Measurements from ENCODE around the gene CPT1A. TPM values are rescaled to one million over a fixed set of nuclear protein-coding genes. Genes with fewer than 3 reads are reported as not detected.

The CPT1A gene
- total RNA-seq, 1 donor from 2014 or later = 4.1 TPM

GRCh38 chr11:68812526-68812925 is 29.2 kb downstream of the CPT1A start:
- Mint-ChIP-seq H3K4me1 (ENCODE audit: low read depth, unreplicated experiment) (no peaks in the 10 kb centered on the region), H3K27ac (ENCODE audit: unreplicated experiment) (no peak overlapping the region), H3K9me3 (ENCODE audit: unreplicated experiment) (peaks cover 3% of the 10 kb centered on the region), H3K4me3 (ENCODE audit: unreplicated experiment) (no peak overlapping the region), H3K27me3 (ENCODE audit: unreplicated experiment) (peaks cover 1% of the 10 kb centered on the region), H3K36me3 (ENCODE audit: unreplicated experiment) (no peaks in the 10 kb centered on the region)
- no peak for TF ChIP-seq CTCF (IDR thresholded peaks at IDR 0.05; ENCODE audit: partially characterized antibody, unreplicated experiment)
- no peak for DNase-seq

GRCh38 chr11:68810164-68810563 is 31.6 kb downstream of the CPT1A start:
- no peaks in the 10 kb centered on the region for H3K36me3 Mint-ChIP-seq (ENCODE audit: unreplicated experiment)

GRCh38 chr11:68809506-68809905 is 32.2 kb downstream of the CPT1A start:
- DNase-seq = no peak
- no peaks in the 10 kb centered on the region for H3K27me3 Mint-ChIP-seq (ENCODE audit: unreplicated experiment)
- no peak for TF ChIP-seq CTCF (IDR thresholded peaks at IDR 0.05; ENCODE audit: partially characterized antibody, unreplicated experiment)
- no peak overlapping the region for H3K27ac Mint-ChIP-seq (ENCODE audit: unreplicated experiment)
- H3K36me3 Mint-ChIP-seq (ENCODE audit: unreplicated experiment) = no peaks in the 10 kb centered on the region
- H3K4me1 Mint-ChIP-seq (ENCODE audit: low read depth, unreplicated experiment) = no peaks in the 10 kb centered on the region
- H3K4me3 Mint-ChIP-seq (ENCODE audit: unreplicated experiment) = no peak overlapping the region
- peaks cover 1% of the 10 kb centered on the region for H3K9me3 Mint-ChIP-seq (ENCODE audit: unreplicated experiment)

More at GRCh38 chr11:68810164-68810563, 31.6 kb downstream of the CPT1A start:
- Mint-ChIP-seq H3K27ac (ENCODE audit: unreplicated experiment) (no peak overlapping the region), H3K27me3 (ENCODE audit: unreplicated experiment) (no peaks in the 10 kb centered on the region), H3K4me1 (ENCODE audit: low read depth, unreplicated experiment) (no peaks in the 10 kb centered on the region), H3K9me3 (ENCODE audit: unreplicated experiment) (peaks cover 1% of the 10 kb centered on the region), H3K4me3 (ENCODE audit: unreplicated experiment) (no peak overlapping the region)
- TF ChIP-seq CTCF (IDR thresholded peaks at IDR 0.05; ENCODE audit: partially characterized antibody, unreplicated experiment) = no peak
- no peak for DNase-seq

- Mint-ChIP-seq H3K4me1 (ENCODE audit: low read depth, unreplicated experiment) (no peaks in the 10 kb centered on the region), H3K4me3 (ENCODE audit: unreplicated experiment) (no peak overlapping the region), H3K27me3 (ENCODE audit: unreplicated experiment) (no peaks in the 10 kb centered on the region), H3K36me3 (ENCODE audit: unreplicated experiment) (no peaks in the 10 kb centered on the region), H3K27ac (ENCODE audit: unreplicated experiment) (no peak overlapping the region), H3K9me3 (ENCODE audit: unreplicated experiment) (peaks cover 1% of the 10 kb centered on the region)
- TF ChIP-seq CTCF (IDR thresholded peaks at IDR 0.05; ENCODE audit: partially characterized antibody, unreplicated experiment) = no peak
- DNase-seq = no peak
Measured at GRCh38 chr11:68808787-68809186, 32.9 kb downstream of the CPT1A start.

- H3K36me3 Mint-ChIP-seq (ENCODE audit: unreplicated experiment) = no peaks in the 10 kb centered on the region
- H3K4me1 Mint-ChIP-seq (ENCODE audit: low read depth, unreplicated experiment) = no peaks in the 10 kb centered on the region
- no peaks in the 10 kb centered on the region for H3K27me3 Mint-ChIP-seq (ENCODE audit: unreplicated experiment)
- no peak overlapping the region for H3K27ac Mint-ChIP-seq (ENCODE audit: unreplicated experiment)
- H3K9me3 Mint-ChIP-seq (ENCODE audit: unreplicated experiment) = peaks cover 1% of the 10 kb centered on the region
- DNase-seq = no peak
- H3K4me3 Mint-ChIP-seq (ENCODE audit: unreplicated experiment) = no peak overlapping the region
- TF ChIP-seq CTCF (IDR thresholded peaks at IDR 0.05; ENCODE audit: partially characterized antibody, unreplicated experiment) = no peak
Measured at GRCh38 chr11:68806931-68807844, 34.5 kb downstream of the CPT1A start.
